Naive B cell (primary cell): ENCODE results near the gene GJC3. TPM values are rescaled to one million over a fixed set of nuclear protein-coding genes. Genes with fewer than 3 reads are reported as not detected.
"Not testable (repeated sequence)": the region's sequence is repeated elsewhere in the genome, so short reads cannot be mapped to it uniquely, and the experiment has no call there.

Experiments
- ATAC-seq, 2 donors: fragments of 150-1000 bp; cut with Tn5 transposase; 2 replicates each; pipeline ENCODE4 v1.10.0; 2021; ENCODE audit warnings: low read depth in 2 of 2, mild to moderate bottlenecking in 2 of 2, moderate library complexity in 2 of 2
- DNase-seq: peaks from one replicate; pipeline ENCODE4 v3.0.0; 2022
- H3K27ac Mint-ChIP-seq, 6 donors: one replicate each; pipeline ENCODE4 v1.8.0; 2020 to 2022; ENCODE audit warnings: mild to moderate bottlenecking in 6 of 6, mixed read lengths in 6 of 6, moderate library complexity in 5 of 6, inconsistent platforms in 2 of 6
- H3K27me3 Mint-ChIP-seq, 3 donors: one replicate each; pipeline ENCODE4 v1.8.0; 2021 to 2022; ENCODE audit warnings: mixed read lengths in 3 of 3, mild to moderate bottlenecking in 1 of 3
- H3K36me3 Mint-ChIP-seq, 2 donors: one replicate each; pipeline ENCODE4 v1.8.0; 2020 to 2022; ENCODE audit warnings: mixed read lengths in 2 of 2, inconsistent platforms in 1 of 2, mild to moderate bottlenecking in 1 of 2
- H3K4me1 Mint-ChIP-seq, 3 donors: one replicate each; pipeline ENCODE4 v1.8.0; 2020 to 2022; ENCODE audit warnings: mixed read lengths in 3 of 3, inconsistent platforms in 1 of 3, mild to moderate bottlenecking in 1 of 3, moderate library complexity in 1 of 3
- H3K4me3 Mint-ChIP-seq, 8 donors: one replicate each; pipeline ENCODE4 v1.8.0; 2020 to 2022; ENCODE audit warnings: mild to moderate bottlenecking in 8 of 8, mixed read lengths in 8 of 8, moderate library complexity in 8 of 8, inconsistent platforms in 2 of 8
- H3K9me3 Mint-ChIP-seq, 7 donors: one replicate each; pipeline ENCODE4 v1.8.0; 2020 to 2022; ENCODE audit warnings: mixed read lengths in 7 of 7, mild to moderate bottlenecking in 5 of 7, inconsistent platforms in 2 of 7, moderate library complexity in 1 of 7
- polyA plus RNA-seq, 6 donors: library from polyadenylated mRNA; unstranded; fragments of 300-500 nt; fragmentation: Illumina TruSeq; gene quantifications; one replicate each; pipeline ENCODE4 v1.2.3, GENCODE V29; 2021; ENCODE audit warnings: low read depth in 6 of 6

GJC3 gene
- not detected for polyA plus RNA-seq

GRCh38 chr7:99928994-99929729 is at the start of gene GJC3:
TSS of gene GJC3 (minus strand) at chr7:99929620. CDS start at chr7:99929620, 0 bp downstream.
- Mint-ChIP-seq H3K9me3 (no peaks in the 10 kb centered on the region), H3K27me3 (peaks cover 62 to 84% (median 82%) of the 10 kb centered on the region in 3 donors), H3K4me1 (peaks cover 0 to 15% (median 5%) of the 10 kb centered on the region in 3 donors), H3K27ac (peak within 1 kb of the TSS in 4 of 6 donors; percentile 8 to 75 (median 46)), H3K4me3 (peak within 1 kb of the TSS in 4 of 8 donors; percentile 21 to 48 (median 28)), H3K36me3 (no peaks in the 10 kb centered on the region)
- ATAC-seq (peak; percentile 39 to 45), DNase-seq (no peak)

DNA sequence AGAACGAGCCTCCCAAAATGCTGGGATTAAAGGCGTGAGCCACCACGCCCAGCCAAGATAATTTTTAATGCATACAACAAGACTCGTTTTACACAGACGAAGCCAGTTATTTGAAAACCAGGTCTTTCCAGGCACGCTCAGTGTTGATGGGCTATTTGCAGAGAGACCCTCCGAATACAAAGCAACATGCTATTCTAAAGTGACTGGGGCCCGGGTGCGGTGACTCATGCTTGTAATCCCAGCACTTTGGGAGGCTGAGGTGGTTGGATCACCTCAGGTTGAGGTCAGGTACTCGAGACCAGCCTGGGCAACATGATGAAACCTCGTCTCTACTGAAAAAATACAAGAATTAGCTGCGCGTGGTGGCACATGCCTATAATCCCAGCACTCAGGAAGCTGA is 47.2 kb upstream of the GJC3 start:
- H3K27me3 Mint-ChIP-seq, result peaks cover 33 to 56% (median 54%) of the 10 kb centered on the region in 3 donors
- no peaks in the 10 kb centered on the region for H3K36me3 Mint-ChIP-seq
- H3K27ac Mint-ChIP-seq, result no peak overlapping the region
- H3K4me3 Mint-ChIP-seq, result no peak overlapping the region
- no peak for ATAC-seq
- H3K4me1 Mint-ChIP-seq, result peaks cover 0 to 7% (median 7%) of the 10 kb centered on the region in 3 donors
- H3K9me3 Mint-ChIP-seq, result peaks cover 0 to 4% (median 0%) of the 10 kb centered on the region in 7 donors
- no peak for DNase-seq

DNA sequence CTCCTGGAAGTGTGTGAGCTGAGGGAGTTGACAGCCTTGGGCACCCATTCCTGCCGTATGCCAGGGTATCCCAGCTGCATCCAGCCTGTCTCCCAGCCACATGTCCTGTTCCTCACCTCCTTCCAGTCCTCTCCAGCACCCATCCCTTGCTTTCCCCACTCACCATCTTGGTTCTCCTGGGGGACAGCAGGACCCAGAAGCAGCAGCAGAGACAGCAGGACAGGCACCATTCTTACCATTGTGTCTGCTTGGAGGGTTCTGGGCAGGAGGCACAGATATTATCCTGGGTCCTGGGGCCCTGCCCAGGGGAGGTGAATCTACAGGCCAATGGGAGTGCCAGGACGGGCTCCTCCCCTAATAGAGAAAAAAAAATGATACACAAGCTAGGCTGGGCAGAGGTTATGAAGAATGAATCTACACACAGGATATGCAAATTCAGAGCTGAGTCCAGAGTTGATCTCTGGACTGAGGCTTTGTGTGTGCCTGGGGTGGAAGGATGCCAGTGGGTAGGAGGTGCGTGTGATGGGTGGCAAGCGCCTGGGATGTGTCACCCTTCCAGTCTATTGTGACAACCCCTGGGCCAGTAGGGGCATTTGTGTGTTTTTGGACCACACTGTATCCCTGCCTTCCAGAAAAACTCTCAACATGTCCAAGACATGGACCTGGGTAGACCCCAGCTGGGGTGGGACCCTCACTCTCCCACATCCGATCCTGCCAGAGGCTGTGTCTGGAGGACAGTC is 46.5 kb upstream of the GJC3 start, which contains the start of gene AZGP1:
Gene AZGP1 (minus strand): TSS at position 250 of the 740 bp plus-strand sequence. CDS start 11 bp downstream, at position 239.
- Mint-ChIP-seq H3K4me1 (peaks cover 0 to 7% (median 7%) of the 10 kb centered on the region in 3 donors), H3K9me3 (peaks cover 0 to 4% (median 0%) of the 10 kb centered on the region in 7 donors), H3K36me3 (no peaks in the 10 kb centered on the region), H3K4me3 (no peak within 1 kb of the TSS), H3K27ac (peak within 1 kb of the TSS in 2 of 6 donors; percentile 44 to 96), H3K27me3 (peaks cover 30 to 57% (median 54%) of the 10 kb centered on the region in 3 donors)
- no peak for DNase-seq
- no peak for ATAC-seq

- ATAC-seq (no peak), DNase-seq (no peak)
- no peak overlapping the region for H3K27ac Mint-ChIP-seq
- H3K9me3 Mint-ChIP-seq, result peaks cover 0 to 4% (median 0%) of the 10 kb centered on the region in 7 donors
- no peaks in the 10 kb centered on the region for H3K36me3 Mint-ChIP-seq
- no peak overlapping the region for H3K4me3 Mint-ChIP-seq
- peaks cover 0 to 2% (median 1%) of the 10 kb centered on the region in 3 donors for H3K4me1 Mint-ChIP-seq
- peaks cover 36 to 62% (median 60%) of the 10 kb centered on the region in 3 donors for H3K27me3 Mint-ChIP-seq
Observed at GRCh38 chr7:99974681-99975080, 45.3 kb upstream of the GJC3 start.

DNA sequence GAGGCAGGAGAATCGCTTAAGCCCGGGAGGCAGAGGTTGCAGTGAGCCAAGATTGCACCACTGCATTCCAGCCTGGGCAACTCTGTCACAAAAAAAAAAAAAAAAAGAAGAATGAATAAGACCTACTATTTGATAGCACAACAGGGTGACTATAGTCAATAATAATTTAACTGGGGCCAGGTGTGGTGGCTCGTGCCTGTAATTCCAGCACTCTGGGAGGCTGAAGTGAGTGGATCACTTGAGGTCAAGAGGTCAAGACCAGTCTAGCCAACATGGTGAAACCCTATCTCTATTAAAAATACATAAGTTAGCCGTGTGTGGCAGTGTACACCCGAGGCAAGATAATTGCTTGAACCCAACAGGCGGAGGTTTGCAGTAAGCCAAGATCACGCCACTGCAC is 44.4 kb upstream of the GJC3 start:
- H3K27me3 Mint-ChIP-seq, result peaks cover 38 to 60% (median 55%) of the 10 kb centered on the region in 3 donors
- peak overlapping the region in 1 of 6 donors; percentile 14 for H3K27ac Mint-ChIP-seq
- not testable (repeated sequence) for H3K9me3 Mint-ChIP-seq, H3K4me3 Mint-ChIP-seq, H3K4me1 Mint-ChIP-seq, ATAC-seq, DNase-seq, H3K36me3 Mint-ChIP-seq

GRCh38 chr7:99971242-99971641 is 41.8 kb upstream of the GJC3 start:
- Mint-ChIP-seq H3K4me3 (no peak overlapping the region), H3K36me3 (no peaks in the 10 kb centered on the region), H3K9me3 (peaks cover 0 to 4% (median 0%) of the 10 kb centered on the region in 7 donors), H3K4me1 (no peaks in the 10 kb centered on the region), H3K27ac (peak overlapping the region in 1 of 6 donors; percentile 66), H3K27me3 (peaks cover 41 to 73% (median 64%) of the 10 kb centered on the region in 3 donors)
- ATAC-seq (no peak), DNase-seq (no peak)

GRCh38 chr7:99969813-99970212 is 40.4 kb upstream of the GJC3 start:
- not testable (repeated sequence) for H3K9me3 Mint-ChIP-seq, H3K36me3 Mint-ChIP-seq, H3K4me1 Mint-ChIP-seq, H3K4me3 Mint-ChIP-seq, H3K27ac Mint-ChIP-seq, DNase-seq, ATAC-seq
- H3K27me3 Mint-ChIP-seq, result peaks cover 43 to 74% (median 64%) of the 10 kb centered on the region in 3 donors

- ATAC-seq, result no peak
- Mint-ChIP-seq H3K27me3 (peaks cover 44 to 79% (median 67%) of the 10 kb centered on the region in 3 donors), H3K4me1 (no peaks in the 10 kb centered on the region), H3K36me3 (no peaks in the 10 kb centered on the region), H3K27ac (no peak overlapping the region), H3K9me3 (peaks cover 0 to 4% (median 0%) of the 10 kb centered on the region in 7 donors), H3K4me3 (no peak overlapping the region)
- no peak for DNase-seq
Observed at GRCh38 chr7:99969298-99969697, 39.9 kb upstream of the GJC3 start.

DNA sequence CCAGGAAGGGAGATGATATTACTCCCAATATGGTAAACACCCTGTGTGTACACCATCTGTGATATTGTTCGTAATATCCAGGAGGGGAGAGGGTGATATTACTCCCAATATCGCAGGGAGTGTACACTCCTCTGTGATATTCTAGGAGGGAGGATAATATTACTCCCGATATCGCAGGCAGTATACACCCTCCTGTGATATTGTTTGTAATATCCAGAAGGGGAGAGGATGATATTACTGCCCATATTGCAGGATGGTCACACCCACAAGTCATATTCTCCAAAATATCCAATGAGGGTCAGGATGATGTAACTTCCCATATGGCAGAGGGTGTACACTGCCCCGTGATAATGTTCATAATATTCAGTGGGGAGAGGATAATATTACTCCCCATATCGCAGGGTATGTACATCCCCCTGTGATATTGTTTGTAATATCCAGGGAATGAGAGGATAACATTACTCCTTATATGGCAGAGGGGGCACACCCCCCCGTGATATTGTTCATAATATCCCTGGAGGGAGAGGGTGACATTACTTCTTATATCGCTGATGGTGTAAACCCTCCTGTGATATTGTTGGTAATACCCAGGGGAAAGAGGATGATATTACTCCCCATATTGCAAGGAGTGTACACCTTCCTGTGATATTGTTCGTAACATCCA is 29.3 kb upstream of the GJC3 start:
- Mint-ChIP-seq H3K4me1 (no peaks in the 10 kb centered on the region), H3K27me3 (peaks cover 70 to 81% (median 79%) of the 10 kb centered on the region in 3 donors), H3K36me3 (no peaks in the 10 kb centered on the region), H3K27ac (no peak overlapping the region), H3K4me3 (no peak overlapping the region), H3K9me3 (no peaks in the 10 kb centered on the region)
- DNase-seq, result no peak
- no peak for ATAC-seq

DNA sequence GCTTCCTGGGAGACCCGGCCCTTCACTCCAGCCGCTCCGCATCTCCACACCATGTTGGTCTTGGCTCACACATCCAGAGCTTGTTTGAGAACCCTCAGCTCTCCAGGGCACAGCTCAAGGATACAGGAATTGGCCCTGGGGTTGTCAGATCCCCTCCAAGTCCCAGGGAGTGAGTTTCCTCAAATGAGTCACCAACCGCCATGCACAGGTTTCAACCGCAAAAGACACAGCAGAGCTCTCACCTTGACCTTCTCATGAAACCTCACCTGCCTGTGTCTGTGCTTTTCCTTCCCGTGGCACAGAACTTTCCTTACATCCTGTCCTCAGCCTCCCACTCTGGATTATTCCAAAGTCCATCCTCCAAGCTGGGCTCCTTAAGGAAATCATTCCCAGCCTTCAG is 25.8 kb upstream of the GJC3 start:
- peaks cover 48 to 58% (median 49%) of the 10 kb centered on the region in 3 donors for H3K27me3 Mint-ChIP-seq
- no peaks in the 10 kb centered on the region for H3K4me1 Mint-ChIP-seq
- ATAC-seq, result no peak
- H3K4me3 Mint-ChIP-seq, result no peak overlapping the region
- no peaks in the 10 kb centered on the region for H3K36me3 Mint-ChIP-seq
- H3K27ac Mint-ChIP-seq, result no peak overlapping the region
- no peak for DNase-seq
- peaks cover 0 to 16% (median 4%) of the 10 kb centered on the region in 7 donors for H3K9me3 Mint-ChIP-seq

GRCh38 chr7:99954643-99955042 is 25.2 kb upstream of the GJC3 start:
- H3K36me3 Mint-ChIP-seq, H3K4me1 Mint-ChIP-seq, ATAC-seq, DNase-seq, H3K27ac Mint-ChIP-seq: not testable (repeated sequence)
- H3K9me3 Mint-ChIP-seq, result peaks cover 0 to 20% (median 7%) of the 10 kb centered on the region in 7 donors
- H3K27me3 Mint-ChIP-seq, result peaks cover 46 to 52% (median 47%) of the 10 kb centered on the region in 3 donors
- H3K4me3 Mint-ChIP-seq, result peak overlapping the region in 1 of 8 donors; percentile 31

GRCh38 chr7:99953649-99954048 is 24.2 kb upstream of the GJC3 start:
- H3K27ac Mint-ChIP-seq, result no peak overlapping the region
- peaks cover 40 to 50% (median 45%) of the 10 kb centered on the region in 3 donors for H3K27me3 Mint-ChIP-seq
- no peaks in the 10 kb centered on the region for H3K4me1 Mint-ChIP-seq
- DNase-seq (no peak), ATAC-seq (no peak)
- peaks cover 0 to 7% of the 10 kb centered on the region in 2 donors for H3K36me3 Mint-ChIP-seq
- peaks cover 0 to 23% (median 10%) of the 10 kb centered on the region in 7 donors for H3K9me3 Mint-ChIP-seq
- H3K4me3 Mint-ChIP-seq, result no peak overlapping the region

GRCh38 chr7:99952649-99953048 is 23.2 kb upstream of the GJC3 start:
- H3K27ac Mint-ChIP-seq, H3K36me3 Mint-ChIP-seq, H3K4me3 Mint-ChIP-seq: not testable (repeated sequence)

More at GRCh38 chr7:99952649-99953048, 23.2 kb upstream of the GJC3 start:
- peaks cover 0 to 23% (median 10%) of the 10 kb centered on the region in 7 donors for H3K9me3 Mint-ChIP-seq
- not testable (repeated sequence) for ATAC-seq, DNase-seq, H3K4me1 Mint-ChIP-seq
- H3K27me3 Mint-ChIP-seq, result peaks cover 39 to 54% (median 48%) of the 10 kb centered on the region in 3 donors
